GM23248 (cell line): ENCODE measurements around the gene ANKRD13B.

Experiments used
- EZH2 ChIP-seq: fragments of 200-600 bp; sonication (generic); IDR thresholded peaks from 2 replicates; pipeline ENCODE4 v1.6.1; 2018; ENCODE audit warnings: antibody characterized with exemption, mild to moderate bottlenecking; ENCODE audit not compliant: insufficient read depth, poor library complexity, severe bottlenecking
- EZH2phosphoT487 ChIP-seq: fragments of 200-600 bp; sonication (generic); IDR thresholded peaks from 2 replicates; pipeline ENCODE4 v1.6.1; 2018; ENCODE audit warnings: antibody characterized with exemption, moderate library complexity, mild to moderate bottlenecking, low read depth; ENCODE audit not compliant: insufficient read depth

DNA sequence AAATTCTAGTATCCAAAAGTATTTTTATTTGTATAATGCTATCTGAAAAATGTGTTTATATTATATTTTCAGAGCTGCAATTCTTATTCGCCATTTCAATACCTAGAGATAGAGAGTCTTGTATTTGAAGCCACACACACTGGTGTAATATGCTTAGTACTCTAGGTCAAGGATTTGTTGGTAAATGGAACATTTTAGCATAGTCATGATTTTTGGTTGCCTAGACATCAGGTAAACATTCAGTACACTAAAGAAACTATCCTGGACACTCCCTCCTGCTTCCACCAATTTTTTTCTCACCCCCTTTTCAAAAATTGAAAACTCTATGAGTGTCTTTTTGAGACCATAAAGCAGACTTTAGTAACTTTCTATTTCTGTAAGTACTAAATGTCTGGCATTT is 46.8 kb upstream of the ANKRD13B start:
- no peak for TF ChIP-seq EZH2phosphoT487
- TF ChIP-seq EZH2: no peak
